Measurements from ENCODE around the gene PDZD2.
"Not testable (repeated sequence)": the region's sequence is repeated elsewhere in the genome, so short reads cannot be mapped to it uniquely, and the experiment has no call there.

The PDZD2 gene

DNA sequence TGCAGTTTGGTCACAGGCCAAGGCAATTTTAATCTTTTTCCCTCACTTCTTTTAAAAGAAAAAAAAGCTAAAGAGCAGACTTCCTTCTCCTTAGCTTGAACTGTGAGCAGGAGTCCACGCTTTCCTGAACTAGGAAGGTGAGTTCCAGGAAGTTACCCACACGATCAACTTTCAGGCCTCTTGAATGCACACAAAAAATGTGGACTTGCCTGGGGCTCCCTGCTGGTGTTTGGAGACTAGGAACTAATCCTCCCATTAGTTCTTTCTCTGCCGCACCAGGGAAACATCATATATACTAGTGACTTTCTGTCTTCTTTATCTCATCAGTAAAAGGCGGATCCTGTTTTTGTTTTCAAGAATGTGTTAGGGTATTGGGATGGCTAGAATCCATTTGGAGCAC, 295.2 kb downstream of the PDZD2 start:
- DNase-seq (ENCODE audit: low read depth in 2 of 2) = no peak

DNA sequence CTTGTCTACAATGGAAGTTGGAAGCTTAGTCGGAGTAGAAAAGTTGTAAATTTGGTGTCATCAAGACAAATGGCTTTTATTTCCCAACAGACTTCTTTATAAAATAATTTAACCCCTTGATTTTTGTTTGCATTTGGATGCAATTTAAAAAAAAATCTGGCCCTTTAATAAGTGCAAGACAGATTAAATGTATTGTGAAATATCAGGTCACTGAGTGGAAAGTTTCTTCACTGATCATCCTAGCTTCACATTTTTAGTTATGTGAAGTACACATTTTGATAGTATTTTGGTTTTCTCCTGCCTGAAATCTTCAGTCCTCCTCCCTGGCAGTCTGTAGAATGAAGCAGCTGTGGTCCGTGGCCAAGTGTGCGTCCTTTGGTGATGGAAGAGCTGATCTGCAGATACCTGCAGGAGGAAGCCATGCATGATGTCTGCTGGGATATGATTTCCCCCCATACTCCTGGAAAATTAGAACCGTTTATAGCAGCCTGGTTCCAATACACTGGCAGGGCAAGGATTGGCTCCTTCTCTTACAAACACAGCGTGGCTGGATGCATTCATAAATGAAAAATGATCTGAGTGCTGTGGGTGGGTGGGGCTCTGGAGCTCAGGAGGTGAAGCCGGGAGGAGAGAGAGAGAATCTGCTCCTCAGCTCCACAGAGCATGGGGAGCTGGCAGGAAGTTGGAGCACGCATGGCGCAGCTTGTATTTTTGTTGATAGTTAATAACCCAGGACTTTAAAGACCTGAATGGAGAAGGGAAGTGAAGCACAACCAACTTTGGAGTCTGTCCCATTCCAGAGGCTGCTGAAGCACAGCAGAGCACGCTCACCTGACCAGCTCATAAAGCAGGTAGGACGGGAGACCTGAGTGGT, 296.8 kb downstream of the PDZD2 start:
- no peak for DNase-seq (ENCODE audit: low read depth in 2 of 2)

DNA sequence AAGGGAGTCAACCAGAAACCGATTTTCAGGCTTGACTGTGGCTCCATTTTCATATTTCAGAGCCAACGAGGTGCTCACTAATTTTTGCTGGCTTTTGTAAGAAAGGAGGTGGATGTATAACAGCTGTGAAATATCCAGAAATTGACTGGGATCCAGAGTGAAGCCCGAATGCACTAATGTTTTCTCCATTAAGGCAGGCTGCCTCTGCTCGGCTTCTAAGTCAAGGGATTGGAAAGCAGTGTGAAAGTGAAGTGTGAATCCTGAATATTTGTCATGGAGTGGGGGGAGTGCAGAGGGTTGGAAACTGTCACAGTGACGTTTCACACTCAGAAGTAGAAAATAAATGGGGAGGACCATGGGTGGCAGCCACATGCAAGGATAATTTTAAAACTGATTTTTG, 297.8 kb downstream of the PDZD2 start:
- no peak for DNase-seq (ENCODE audit: low read depth in 2 of 2)

DNA sequence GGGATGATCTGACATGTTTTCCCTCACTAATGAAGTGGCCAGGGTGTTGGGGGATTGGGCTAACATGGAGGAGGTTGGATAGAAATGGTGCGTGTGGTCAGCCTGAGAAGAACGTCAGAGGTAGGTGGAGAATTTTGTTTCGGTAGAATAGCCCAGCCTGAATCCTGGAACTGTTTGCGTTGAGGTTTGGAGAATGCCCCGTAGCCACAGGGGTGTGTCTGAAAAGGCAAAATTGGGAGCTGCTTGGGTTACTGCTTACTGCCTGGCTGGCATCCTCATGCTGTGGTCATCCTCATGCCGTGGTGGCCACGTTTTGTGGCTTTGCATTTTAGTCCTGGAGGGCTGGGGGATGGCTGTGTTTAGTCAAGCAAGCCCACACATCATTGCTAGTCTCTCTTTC, 298.3 kb downstream of the PDZD2 start:
- no peak for DNase-seq (ENCODE audit: low read depth in 2 of 2)

DNA sequence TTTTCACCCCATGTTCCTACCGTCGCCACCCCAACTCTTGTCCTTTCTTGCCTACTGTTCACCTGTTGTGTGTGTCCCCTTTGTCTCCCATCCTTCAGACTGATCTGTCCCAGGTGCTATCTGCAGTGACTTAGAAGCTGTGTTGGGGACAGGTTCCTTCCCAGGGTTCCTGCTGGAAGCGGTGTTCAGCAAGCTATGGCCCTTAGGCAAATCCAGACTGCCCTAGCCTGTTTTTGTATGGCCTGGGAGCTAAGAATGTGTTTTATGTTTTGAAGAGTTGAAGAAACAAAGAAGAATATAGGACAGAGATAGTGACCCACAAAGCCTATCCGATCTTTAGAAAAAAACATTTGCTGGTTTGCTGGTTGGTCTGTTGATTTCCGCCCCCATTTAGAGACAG, 298.8 kb downstream of the PDZD2 start:
- no peak for DNase-seq (ENCODE audit: low read depth in 2 of 2)

DNA sequence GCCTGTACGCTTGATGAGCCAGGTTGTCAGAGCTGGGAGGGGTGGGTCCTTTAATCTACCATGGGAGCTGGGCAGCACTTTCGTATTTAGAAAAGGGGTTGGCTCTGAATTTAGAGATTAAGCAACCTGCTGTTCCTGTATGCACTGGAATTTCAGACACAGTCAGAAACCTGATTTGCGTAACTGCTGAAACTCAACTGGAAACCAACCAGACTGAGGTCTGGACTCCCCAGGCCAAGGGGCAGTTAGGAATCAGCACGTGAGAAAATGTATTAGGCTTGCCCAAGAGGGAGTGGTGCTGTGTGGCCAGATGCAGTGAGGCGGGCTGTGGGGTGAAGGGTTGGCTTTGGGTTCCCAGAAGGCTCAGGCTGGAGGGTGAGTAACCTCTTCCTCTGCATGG, 300.2 kb downstream of the PDZD2 start:
- no peak for DNase-seq (ENCODE audit: low read depth in 2 of 2)

DNA sequence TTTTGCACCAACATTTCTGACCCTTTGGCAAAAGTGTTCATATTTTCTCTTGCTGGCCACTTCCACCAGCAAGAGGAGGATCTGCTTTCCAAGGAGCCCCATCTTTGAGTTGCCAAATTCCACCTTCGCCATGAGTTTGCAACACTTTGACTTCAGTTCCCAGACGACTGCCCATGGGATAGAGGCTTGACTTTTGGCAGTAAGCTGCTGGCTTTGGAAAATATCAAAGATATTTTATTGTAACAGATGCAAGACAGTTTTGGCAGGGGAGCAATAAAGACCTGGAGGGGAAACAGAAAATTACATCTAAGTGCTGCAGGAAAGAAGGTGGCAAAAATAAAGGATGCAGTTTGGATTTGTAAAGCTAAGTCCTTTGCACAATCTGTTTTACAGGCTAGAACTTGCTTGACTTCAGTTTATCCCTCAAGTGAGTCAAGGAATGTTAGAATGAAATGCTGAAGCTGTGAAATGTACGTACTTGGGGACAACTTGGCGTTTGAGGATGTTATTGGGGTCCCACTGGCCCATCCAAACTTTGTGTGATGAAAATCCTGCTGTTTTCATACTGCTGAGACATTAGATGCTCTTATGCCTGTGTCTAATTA, 302.3 kb downstream of the PDZD2 start:
- DNase-seq (ENCODE audit: low read depth in 2 of 2) = no peak

DNA sequence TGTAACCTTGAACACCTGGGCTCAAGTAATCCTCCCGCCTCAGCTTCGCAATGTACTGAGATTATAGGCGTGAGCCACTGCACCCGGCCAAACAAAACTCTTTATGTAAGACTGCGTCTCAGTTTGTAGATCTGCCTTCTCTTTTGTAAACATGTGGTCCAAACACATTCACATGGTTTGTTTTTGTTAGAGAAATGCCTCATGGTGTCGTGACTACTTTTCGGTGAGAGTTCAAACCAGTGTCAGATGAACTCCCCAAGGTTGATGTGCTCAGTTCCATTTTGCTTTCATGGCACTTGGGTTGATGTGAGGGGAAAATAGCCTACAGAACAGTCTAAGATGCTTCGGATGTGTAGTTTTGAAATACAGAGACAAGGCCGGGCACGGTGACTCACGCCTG, 303.6 kb downstream of the PDZD2 start:
- DNase-seq (ENCODE audit: low read depth in 2 of 2) = no peak

DNA sequence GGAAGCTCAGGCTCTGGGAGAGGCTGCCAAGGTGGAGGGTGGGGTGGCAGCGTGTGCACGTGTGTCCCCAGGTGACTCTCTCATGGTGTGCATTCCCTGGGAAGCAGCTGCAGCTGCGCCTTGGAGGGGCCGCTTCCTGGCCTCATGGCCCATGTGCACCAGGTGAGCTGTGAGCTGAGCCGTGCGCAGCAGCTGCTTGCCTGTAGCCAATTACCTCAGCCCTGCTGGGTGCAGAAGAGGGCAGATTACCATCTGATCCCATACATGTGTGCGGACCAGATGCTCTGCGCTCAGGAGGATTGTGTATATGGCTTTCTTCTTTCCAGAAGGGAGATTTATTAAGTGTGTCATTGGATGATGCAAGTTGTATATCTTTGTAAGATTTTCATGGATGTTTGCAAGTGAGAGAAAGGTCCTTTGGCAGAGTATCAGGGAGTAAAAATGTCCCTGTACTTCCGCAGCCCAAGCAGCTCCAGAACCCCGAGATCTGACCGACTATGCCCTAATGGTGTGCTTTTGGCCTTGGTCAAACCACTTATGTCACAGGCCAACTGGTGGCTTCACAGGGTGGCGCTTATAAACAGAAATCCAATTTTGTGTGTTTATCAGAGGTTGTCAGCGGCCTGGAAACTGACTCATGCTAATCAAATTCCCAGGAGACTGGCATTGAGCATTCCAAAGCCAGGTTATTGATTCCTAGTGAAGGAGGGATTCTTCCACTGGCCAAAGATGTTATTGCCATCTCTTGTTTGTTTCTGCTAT, 305.9 kb downstream of the PDZD2 start:
- no peak for DNase-seq (ENCODE audit: low read depth in 2 of 2)

DNA sequence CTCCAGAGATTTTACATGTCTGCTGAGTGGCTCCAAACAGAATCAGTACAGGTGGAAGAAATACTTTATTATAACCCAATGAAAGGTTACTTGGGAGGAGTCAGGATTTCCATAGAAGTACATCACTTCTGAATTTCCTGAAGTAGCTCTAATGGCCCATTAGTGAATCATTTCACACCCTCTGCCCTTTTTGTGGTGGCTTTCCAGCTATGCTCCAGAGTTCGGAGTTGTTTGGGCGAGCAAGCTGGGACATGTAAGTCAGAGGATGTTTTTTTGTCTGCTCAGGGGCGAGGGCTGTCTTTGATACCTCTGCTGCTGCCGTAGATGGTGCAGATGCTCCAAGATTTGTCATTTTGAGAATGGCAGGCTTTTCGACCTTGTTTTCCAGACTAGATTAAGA, 309.1 kb downstream of the PDZD2 start:
- no peak for DNase-seq (ENCODE audit: low read depth in 2 of 2)

DNA sequence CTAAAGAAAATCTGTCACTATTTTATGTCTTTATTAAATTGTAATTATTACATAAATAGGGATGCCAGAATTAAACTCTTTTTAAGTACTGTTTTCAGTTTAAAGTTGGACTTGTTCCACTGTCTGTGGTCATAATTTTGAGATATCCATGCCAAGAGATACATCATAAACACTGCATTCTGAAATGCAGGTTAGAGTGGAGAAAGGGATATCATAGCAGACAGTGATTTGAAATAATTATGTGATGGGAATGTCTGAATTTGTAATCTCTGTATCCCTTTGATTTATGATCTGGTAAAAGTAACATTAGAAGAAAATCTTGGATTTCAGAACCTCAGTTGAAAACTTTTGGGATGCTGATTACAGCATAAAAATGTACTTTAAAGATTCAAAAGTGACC, 313.1 kb downstream of the PDZD2 start:
- no peak for DNase-seq (ENCODE audit: low read depth in 2 of 2)

DNA sequence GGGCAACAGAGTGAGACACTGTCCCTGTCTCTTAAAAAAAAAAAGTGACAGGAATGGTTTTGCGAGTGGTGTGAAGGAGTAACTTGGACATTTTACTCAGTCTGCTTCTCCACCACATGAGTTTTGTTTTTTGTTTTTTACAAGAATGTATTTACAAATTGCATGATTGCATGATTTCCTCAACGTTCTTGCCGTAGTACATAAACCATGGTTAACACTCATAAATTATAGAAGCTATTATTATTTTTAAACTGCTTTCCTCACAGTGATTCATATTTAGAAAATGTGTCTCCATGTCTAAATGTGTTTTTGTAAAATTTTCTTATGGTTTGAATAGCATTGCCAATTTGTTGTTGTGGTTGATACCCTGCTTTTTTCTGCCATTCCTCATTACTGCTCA, 315.2 kb downstream of the PDZD2 start:
- DNase-seq (ENCODE audit: low read depth in 2 of 2) = no peak

DNA sequence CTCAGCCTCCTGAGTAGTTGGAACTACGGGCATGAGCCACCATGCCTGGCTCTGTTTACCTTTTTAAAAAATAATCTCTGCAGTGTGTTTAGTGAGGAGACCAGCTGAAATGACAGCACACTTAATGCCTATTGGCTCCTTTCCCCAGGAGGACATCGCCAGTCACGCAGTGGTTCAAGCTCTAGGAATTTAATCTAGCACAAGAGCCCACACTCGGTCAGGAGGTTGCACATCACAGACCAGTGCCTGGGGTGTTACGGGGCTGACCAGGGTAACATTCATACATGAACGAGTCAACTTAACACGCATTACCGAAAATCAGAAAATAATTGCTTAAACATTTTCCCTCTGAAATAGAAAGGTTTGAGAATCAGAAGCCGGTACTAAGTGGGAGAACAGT, 318.2 kb downstream of the PDZD2 start:
- DNase-seq (ENCODE audit: low read depth in 2 of 2) = no peak

DNA sequence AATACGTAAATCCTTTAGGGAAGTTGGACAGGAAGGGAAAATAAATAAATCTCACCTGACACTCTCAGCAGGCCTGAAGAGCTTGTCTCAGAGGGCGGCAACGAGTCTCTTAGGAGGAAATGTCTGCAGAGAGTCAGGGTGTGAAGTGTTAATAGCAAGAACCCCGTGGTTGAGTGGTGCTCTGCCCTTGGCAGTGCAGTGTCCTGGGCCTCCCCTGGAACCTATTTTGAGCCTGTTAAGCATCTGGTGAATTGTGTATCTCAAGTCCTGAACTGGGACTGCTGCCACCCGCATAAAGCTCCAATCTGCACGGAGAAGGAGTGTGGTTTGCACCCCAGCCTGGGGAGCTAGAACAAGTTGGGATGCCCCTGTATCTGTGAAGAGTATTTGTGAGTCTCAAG, 323.4 kb downstream of the PDZD2 start:
- no peak for DNase-seq (ENCODE audit: low read depth in 2 of 2)

DNA sequence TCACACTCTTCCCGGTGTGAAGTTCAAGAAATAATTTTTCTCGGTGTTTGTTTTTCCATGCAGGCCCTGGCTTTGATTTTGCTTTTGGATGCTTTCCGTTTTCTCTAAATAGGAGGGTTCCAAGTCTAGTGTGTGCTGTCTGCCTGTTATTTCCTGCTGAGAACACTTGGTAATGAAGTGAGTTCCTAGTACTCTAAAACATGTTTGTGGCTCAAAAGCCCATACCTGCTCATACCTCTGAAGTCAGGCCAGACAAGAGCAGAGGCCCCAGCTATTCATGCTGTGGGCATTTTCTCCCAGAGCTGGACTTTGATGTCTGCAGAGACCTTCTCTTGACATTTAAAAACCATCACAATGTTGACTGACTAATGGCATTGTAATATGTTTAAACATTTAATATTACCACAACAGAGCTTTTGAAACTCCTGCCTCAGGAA, 324.0 kb downstream of the PDZD2 start:
- no peak for DNase-seq (ENCODE audit: low read depth in 2 of 2)

DNA sequence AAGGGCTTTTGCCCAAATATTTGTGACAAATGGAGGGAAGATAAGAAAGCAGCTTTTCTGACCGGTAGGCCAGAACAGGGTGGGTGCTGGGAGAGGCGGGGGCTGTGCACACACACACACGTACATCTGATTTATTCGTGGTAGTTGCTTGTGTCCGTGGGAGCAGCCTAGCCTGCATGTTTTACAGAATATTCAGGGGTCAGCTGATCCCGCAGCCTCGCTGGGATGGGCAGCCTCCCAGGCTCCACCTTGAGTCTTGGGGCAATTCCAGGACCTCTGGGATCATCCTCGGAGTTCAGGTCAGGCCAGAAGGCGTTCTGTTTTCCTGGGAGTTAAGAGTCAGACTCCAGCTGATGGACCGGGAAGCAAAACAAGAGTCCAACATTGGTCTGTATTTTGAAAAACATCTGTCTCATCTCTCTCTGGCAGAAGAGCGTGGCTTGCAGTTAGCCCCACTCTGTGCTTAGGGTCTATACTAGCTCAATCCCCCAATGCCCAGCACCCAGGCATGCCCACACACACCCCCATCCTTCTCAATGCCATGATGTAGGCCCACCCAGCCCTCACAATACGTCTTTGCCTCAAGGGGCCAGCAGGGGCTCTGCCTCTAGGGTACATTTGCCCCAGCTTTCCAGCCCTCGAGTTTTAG, 324.6 kb downstream of the PDZD2 start:
- DNase-seq (ENCODE audit: low read depth in 2 of 2) = no peak

DNA sequence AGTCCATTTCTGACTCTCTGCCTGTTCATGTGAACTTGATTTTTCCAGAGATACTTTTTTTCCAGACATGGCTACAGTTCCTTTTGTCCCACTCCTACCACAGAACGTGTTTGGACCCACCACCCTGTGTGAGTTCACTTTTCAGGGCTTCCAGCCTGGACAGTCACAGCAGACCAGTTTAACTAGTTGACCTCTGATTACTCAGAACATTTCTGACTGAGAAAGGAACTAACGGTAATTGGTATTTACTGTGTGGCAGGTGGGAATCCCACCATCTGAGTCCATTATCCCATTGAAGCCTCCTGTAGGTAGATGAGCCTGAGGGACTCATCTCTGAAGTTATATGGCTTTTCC, 325.1 kb downstream of the PDZD2 start:
- no peak for DNase-seq (ENCODE audit: low read depth in 2 of 2)

DNA sequence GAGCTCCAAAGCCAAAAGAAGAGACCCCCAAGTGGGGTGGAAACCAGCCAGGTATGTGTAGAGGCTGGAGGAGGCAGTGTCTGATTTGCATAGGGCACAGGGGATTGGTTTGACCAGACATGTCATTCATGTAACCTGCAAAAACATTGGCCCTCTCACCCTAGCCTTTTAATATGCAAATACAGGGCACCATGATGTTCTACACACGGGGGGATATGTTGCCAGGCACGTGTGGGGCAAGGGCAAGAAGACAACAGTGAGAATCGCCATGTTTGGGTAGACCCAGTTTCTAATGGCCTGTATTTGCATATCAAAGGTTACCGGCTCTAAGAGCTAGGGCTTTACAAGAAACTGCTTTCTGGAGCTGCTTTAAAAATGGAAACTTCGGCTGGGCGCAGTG, 326.3 kb downstream of the PDZD2 start:
- DNase-seq (ENCODE audit: low read depth in 2 of 2) = no peak

DNA sequence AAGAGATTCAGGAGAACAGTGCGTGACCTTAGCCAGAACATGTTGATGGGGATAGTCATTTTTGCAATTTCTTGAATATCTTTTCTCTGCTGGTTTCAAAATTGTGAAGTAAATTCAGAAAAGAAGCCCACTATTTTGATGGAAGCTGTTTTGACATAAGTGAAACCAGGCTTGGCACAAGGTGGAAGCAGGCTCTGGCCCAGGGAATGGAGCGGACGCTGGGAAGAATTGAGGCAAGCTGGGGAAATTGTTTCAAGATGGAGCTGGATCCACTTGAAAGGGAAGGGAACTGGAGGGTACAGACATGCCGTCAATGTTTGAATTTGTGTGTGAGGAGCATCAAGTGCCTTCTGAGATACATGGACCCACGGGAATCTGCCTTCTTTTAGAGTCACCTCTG, 328.0 kb downstream of the PDZD2 start:
- no peak for DNase-seq (ENCODE audit: low read depth in 2 of 2)

DNA sequence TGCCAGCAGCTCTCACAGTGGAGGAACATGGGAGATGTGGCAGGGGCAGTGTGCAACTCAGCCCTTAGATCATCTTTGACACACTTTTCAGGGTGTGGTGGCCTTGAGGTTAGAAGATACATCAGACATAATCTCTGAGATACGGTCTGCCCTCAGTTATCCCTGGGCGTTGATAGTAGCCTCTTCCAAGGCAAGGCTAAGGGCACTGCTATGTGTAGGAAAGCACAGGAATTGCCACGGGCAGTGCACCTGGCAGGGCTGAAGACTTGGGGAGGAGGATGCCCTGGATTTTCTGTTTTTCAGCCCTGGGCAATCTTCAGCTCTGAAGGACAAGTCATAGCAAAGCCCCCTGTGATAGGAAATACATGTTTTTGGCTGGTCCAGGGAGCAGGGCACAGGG, 328.5 kb downstream of the PDZD2 start:
- DNase-seq (ENCODE audit: low read depth in 2 of 2) = no peak

DNA sequence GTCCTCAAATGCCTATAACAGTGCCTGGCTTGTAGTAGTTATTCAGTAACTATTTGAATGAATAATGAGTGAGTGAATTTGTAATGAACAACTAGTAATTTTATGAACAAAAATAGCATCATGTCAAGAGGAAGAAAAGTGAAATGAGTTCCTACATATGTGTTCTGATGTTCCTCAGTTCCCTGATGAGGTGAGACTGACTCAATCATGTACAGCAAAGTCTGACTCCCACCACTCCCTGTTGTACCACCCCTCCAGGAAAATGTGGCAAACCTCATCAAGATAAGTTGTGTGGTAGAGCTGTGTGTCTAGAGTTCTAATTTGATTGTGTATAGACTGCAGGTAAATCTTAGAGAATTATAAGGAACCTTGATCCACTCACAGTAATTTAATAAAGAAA, 333.6 kb downstream of the PDZD2 start:
- DNase-seq (ENCODE audit: low read depth in 2 of 2) = no peak

DNA sequence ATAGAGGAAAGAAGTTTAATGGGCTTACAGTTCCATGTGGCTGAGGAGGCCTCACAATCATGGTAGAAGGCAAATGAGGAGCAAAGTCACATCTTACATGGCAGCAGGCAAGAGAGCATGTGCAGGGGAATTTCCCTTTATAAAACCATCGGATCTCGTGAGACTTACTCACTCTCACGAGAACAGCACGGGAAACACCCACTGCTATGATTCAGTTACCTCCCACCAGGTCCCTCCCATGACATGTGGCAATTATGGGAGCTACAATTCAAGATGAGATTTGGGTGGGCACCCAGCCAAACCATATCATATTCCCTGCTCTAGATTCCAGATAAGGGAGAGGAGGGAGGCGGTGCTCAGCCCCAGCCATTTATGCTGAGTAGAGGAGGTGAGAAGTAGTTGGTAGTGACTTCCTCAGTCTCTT, 336.3 kb downstream of the PDZD2 start:
- not testable (repeated sequence) for DNase-seq (ENCODE audit: low read depth in 2 of 2)
